HG03175 (cell line): ENCODE data around the gene TBX5.

ENCODE experiments used
- ATAC-seq: cut with Tn5 transposase; IDR thresholded peaks from one replicate; pipeline ENCODE4 v1.9.1; 2021; ENCODE audit warnings: mild to moderate bottlenecking, moderate library complexity; ENCODE audit not compliant: unreplicated experiment

Gene TBX5

GRCh38 chr12:114334395-114334794 is 71.5 kb downstream of the TBX5 start:
- ATAC-seq = no peak

GRCh38 chr12:114328292-114328691 is 77.7 kb downstream of the TBX5 start:
- no peak for ATAC-seq

- ATAC-seq = no peak
Observed at GRCh38 chr12:114327765-114328164, 78.2 kb downstream of the TBX5 start.

- ATAC-seq = no peak
Observed at GRCh38 chr12:114321524-114321923, 84.4 kb downstream of the TBX5 start.

- no peak for ATAC-seq
Observed at GRCh38 chr12:114320968-114321367, 85.0 kb downstream of the TBX5 start.

GRCh38 chr12:114320101-114320500 is 85.8 kb downstream of the TBX5 start:
- no peak for ATAC-seq

- ATAC-seq = no peak
Observed at GRCh38 chr12:114319422-114319821, 86.5 kb downstream of the TBX5 start.

- ATAC-seq = no peak
Observed at GRCh38 chr12:114318984-114319383, 87.0 kb downstream of the TBX5 start.

GRCh38 chr12:114316076-114316475 is 89.9 kb downstream of the TBX5 start:
- ATAC-seq = no peak

- ATAC-seq = no peak
Observed at GRCh38 chr12:114314974-114315720, 90.8 kb downstream of the TBX5 start.

GRCh38 chr12:114314403-114314802 is 91.5 kb downstream of the TBX5 start:
- no peak for ATAC-seq

- ATAC-seq = no peak
Observed at GRCh38 chr12:114313910-114314309, 92.0 kb downstream of the TBX5 start.

- no peak for ATAC-seq
Observed at GRCh38 chr12:114311974-114312373, 94.0 kb downstream of the TBX5 start.

- ATAC-seq = no peak
Observed at GRCh38 chr12:114306646-114307045, 99.3 kb downstream of the TBX5 start.

- ATAC-seq = no peak
Observed at GRCh38 chr12:114305446-114305845, 100.5 kb downstream of the TBX5 start.
